ENCODE results near the gene ASTN1. TPM values are rescaled to one million over a fixed set of nuclear protein-coding genes. Genes with fewer than 3 reads are reported as not detected.

Gene ASTN1
- total RNA-seq, 4 donors from 2014 or later = 0.93 to 2.9 (median 2.3) TPM

DNA sequence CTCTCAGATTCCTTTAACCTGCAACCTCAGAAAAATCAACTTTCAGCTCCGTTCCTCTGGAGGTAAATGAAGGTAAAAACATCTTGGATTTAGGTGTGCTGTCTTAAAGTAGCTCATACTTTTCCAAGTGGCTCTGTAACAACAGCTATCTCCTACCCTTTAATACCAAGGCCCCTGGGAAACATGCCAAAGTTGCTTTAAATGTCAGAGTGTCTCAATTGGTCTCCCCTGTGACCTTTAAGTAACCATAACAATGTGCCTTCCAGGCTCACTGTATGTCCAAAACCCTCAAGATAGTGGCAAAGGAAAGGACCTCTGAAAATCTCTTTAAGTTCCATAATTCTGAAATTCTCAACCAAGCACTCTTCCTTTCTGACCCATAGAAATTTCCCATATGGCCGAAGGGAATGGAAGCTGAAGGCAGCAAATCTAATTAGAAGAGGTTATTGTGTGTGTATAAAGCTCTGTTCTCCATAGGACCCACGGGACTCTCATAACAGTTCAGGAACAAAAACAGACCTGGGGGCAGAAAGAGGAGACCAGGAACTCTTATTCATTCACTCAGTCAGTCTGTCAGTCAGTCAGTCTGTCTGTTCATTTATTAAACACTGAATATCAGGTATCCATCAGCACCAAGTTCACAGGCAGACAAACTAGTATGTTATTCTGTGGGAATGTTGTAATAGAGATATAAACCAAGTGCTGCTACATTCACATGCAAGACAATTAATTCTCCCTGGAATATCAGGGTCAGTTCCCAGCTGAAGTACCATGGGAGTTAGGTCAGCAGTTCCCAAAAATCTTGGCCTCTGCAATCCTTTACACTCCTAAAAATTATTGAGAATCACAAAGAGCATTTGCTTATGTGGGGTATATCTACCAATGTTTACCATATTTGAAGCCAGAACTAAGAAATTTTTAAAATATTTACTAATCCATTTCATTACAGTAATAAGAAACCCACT lies 19.1 kb downstream of the ASTN1 start:
- Histone ChIP-seq H3K27ac (no peak overlapping the region), H3K36me3 (no peaks in the 10 kb centered on the region), H3K9me3 (no peaks in the 10 kb centered on the region), H3K4me3 (no peak overlapping the region), H3K27me3 (no peaks in the 10 kb centered on the region), H3K4me1 (peaks cover 0 to 13% (median 3%) of the 10 kb centered on the region in 3 donors)
- 51 to 68% methylated on average over 3 of the region's 3 CpGs for WGBS, 2 donors (ENCODE audit: low coverage in 1 of 2)
- ATAC-seq = no peak
- TF ChIP-seq, protein P1, sequence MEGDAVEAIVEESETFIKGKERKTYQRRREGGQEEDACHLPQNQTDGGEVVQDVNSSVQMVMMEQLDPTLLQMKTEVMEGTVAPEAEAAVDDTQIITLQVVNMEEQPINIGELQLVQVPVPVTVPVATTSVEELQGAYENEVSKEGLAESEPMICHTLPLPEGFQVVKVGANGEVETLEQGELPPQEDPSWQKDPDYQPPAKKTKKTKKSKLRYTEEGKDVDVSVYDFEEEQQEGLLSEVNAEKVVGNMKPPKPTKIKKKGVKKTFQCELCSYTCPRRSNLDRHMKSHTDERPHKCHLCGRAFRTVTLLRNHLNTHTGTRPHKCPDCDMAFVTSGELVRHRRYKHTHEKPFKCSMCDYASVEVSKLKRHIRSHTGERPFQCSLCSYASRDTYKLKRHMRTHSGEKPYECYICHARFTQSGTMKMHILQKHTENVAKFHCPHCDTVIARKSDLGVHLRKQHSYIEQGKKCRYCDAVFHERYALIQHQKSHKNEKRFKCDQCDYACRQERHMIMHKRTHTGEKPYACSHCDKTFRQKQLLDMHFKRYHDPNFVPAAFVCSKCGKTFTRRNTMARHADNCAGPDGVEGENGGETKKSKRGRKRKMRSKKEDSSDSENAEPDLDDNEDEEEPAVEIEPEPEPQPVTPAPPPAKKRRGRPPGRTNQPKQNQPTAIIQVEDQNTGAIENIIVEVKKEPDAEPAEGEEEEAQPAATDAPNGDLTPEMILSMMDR (IDR thresholded peaks at IDR 0.05) = no peak
- TF ChIP-seq POLR2A (IDR thresholded peaks at IDR 0.05) = no peak
- no peak for TF ChIP-seq EP300 (IDR thresholded peaks at IDR 0.05)
- TF ChIP-seq POLR2AphosphoS5 (IDR thresholded peaks at IDR 0.05) = no peak

GRCh38 chr1:177142791-177143271 lies 21.7 kb downstream of the ASTN1 start:
- Histone ChIP-seq H3K4me1 (peaks cover 0 to 13% (median 3%) of the 10 kb centered on the region in 3 donors), H3K4me3 (no peak overlapping the region), H3K36me3 (no peaks in the 10 kb centered on the region), H3K27ac (no peak overlapping the region), H3K9me3 (no peaks in the 10 kb centered on the region), H3K27me3 (no peaks in the 10 kb centered on the region)
- 89 to 95% methylated on average over 2 to 4 of the region's 4 CpGs for WGBS, 2 donors (ENCODE audit: low coverage in 1 of 2)
- no peak for ATAC-seq
- TF ChIP-seq, protein P1 (IDR thresholded peaks at IDR 0.05) = no peak
- TF ChIP-seq POLR2AphosphoS5 (IDR thresholded peaks at IDR 0.05) = no peak
- no peak for TF ChIP-seq POLR2A (IDR thresholded peaks at IDR 0.05)
- TF ChIP-seq EP300 (IDR thresholded peaks at IDR 0.05) = no peak

DNA sequence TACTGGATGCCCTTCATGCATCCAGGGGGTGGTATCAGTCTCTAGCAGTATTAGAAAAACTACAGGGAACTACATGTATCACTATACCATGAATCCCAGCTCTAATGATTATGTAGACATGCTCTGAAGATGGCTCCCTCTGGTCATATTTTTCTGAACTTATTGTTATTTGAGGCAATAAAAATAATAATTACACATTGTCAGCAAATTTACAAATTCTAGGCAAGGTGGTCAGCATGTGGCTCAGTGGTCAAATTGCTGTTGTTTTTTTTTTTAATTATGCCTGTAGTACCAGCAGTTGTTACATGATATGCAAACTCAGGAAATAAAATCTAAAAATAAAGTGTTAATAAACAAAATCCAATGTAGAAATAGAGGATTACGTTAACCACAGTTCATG lies 22.5 kb downstream of the ASTN1 start:
- TF ChIP-seq, protein P1 (IDR thresholded peaks at IDR 0.05) = no peak
- TF ChIP-seq POLR2A (IDR thresholded peaks at IDR 0.05) (no peak), POLR2AphosphoS5 (IDR thresholded peaks at IDR 0.05) (no peak), EP300 (IDR thresholded peaks at IDR 0.05) (no peak)
- Histone ChIP-seq H3K4me1 (peaks cover 0 to 13% (median 3%) of the 10 kb centered on the region in 3 donors), H3K36me3 (no peaks in the 10 kb centered on the region), H3K9me3 (no peaks in the 10 kb centered on the region), H3K27me3 (no peaks in the 10 kb centered on the region), H3K4me3 (no peak overlapping the region), H3K27ac (no peak overlapping the region)
- 42 to 53% methylated on average over 1 of the region's 1 CpG for WGBS, 2 donors (ENCODE audit: low coverage in 1 of 2)
- ATAC-seq = no peak

DNA sequence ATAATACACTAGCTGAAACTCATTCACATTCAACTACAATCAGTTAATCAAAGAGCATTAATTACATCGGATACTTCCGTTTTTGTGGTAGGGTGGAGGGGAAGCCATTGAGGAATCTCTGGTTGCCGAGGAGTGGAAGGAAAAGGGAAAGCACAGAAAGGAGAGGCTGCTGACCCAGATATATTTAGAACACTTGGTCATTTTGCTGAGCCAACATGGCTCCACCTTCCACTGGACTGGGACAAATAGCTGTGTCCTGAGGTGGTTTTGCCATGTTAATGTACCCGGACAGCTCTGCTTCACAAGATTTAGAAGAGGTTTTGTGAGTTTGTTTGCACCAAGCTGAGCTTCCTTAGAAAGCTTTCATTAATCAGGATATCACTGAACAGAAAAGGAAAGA lies 26.2 kb downstream of the ASTN1 start:
- 88 to 94% methylated on average over 3 to 4 of the region's 4 CpGs for WGBS, 2 donors (ENCODE audit: low coverage in 1 of 2)

More for the DNA sequence above, 26.2 kb downstream of the ASTN1 start:
- Histone ChIP-seq H3K27me3 (no peaks in the 10 kb centered on the region), H3K36me3 (no peaks in the 10 kb centered on the region), H3K9me3 (no peaks in the 10 kb centered on the region), H3K4me3 (no peak overlapping the region), H3K27ac (no peak overlapping the region), H3K4me1 (no peaks in the 10 kb centered on the region)
- ATAC-seq = no peak
- no peak for TF ChIP-seq POLR2AphosphoS5 (IDR thresholded peaks at IDR 0.05)
- TF ChIP-seq, protein P1 (IDR thresholded peaks at IDR 0.05) = no peak
- no peak for TF ChIP-seq POLR2A (IDR thresholded peaks at IDR 0.05)
- TF ChIP-seq EP300 (IDR thresholded peaks at IDR 0.05) = no peak

Data from gastroesophageal sphincter (tissue), 4 donors.